K562 (cell line): Measurements from ENCODE around the gene GIGYF1. TPM values are rescaled to one million over a fixed set of nuclear protein-coding genes. Genes with fewer than 3 reads are reported as not detected.

Experiments
- ATAC-seq: fragments of 200-7000 bp; cut with Tn5 transposase; 3 replicates; pipeline ENCODE4 v1.9.1; 2020; ENCODE audit warnings: moderate library complexity
- BruUV-seq: library from RNA; stranded (reverse); fragments of 400-500 nt; replicated peaks from 2 replicates; lab custom pipeline; 2021; lab: Mats Ljungman, UMichigan
- CTCF ChIA-PET: fragments of 300-600 bp; formaldehyde crosslinking; extraction: SDS; loops from one replicate; lab custom pipeline; 2021; ENCODE audit warnings: low intra/inter-chr PET ratio; lab: Yijun Ruan, JAX
- POLR2A ChIA-PET: fragments of 300-600, 350-650 bp; sonication (Branson Sonifier 250); formaldehyde crosslinking; extraction: SDS; loops from one replicate; lab custom pipeline; 2021; ENCODE audit warnings: antibody characterized with exemption, inconsistent platforms; lab: Yijun Ruan, JAX
- DNase-seq, 4 experiments: peaks; one replicate each; pipeline versions ENCODE4 v3.0.0 to v3.0.0-alpha.2; 2011 to 2018; ENCODE audit warnings: low spot score in 3 of 4, mixed read lengths in 3 of 4; ENCODE audit errors: extremely low read depth in 1 of 4
- FAIRE-seq: peaks from 2 replicates; lab custom pipeline; 2011; peaks lifted over from hg19 to GRCh38; lab: Jason Lieb, UNC
- H2AFZ ChIP-seq: 2 replicates; pipeline ENCODE4 v1.6.0; 2011; ENCODE audit warnings: low read depth, low read length, control low read depth, inconsistent platforms
- H3K27ac ChIP-seq: fragments of 200-600 bp; 3 replicates; pipeline ENCODE4 v1.8.0; 2011; ENCODE audit warnings: low read depth, mild to moderate bottlenecking, control low read depth, inconsistent platforms, low read length, moderate library complexity, mixed read lengths; ENCODE audit errors: extremely low read depth
- H3K27me3 ChIP-seq, 2 experiments: fragments of 300-600 bp in 1 of 2; 2 replicates in 1 of 2; 3 replicates in 1 of 2; pipeline versions ENCODE4 v1.6.0 to v1.8.0; 2011; ENCODE audit warnings: inconsistent platforms in 2 of 2, low read length in 2 of 2, mild to moderate bottlenecking in 1 of 2, mixed read lengths in 1 of 2, moderate library complexity in 1 of 2; ENCODE audit not compliant: control insufficient read depth in 2 of 2, insufficient read depth in 2 of 2
- H3K36me3 ChIP-seq: fragments of 300-600 bp; 3 replicates; pipeline ENCODE4 v1.8.0; 2011; ENCODE audit warnings: mild to moderate bottlenecking, low read length, inconsistent platforms; ENCODE audit not compliant: control insufficient read depth, insufficient read depth
- H3K4me1 ChIP-seq, 2 experiments: fragments of 200-600 bp in 1 of 2; replicated peaks in 1 of 2; 2 replicates in 1 of 2; 3 replicates in 1 of 2; pipeline versions ENCODE4 v1.5.1 to v1.8.0; 2011; ENCODE audit warnings: inconsistent platforms in 2 of 2, low read length in 2 of 2, mild to moderate bottlenecking in 1 of 2, mixed read lengths in 1 of 2, moderate library complexity in 1 of 2; ENCODE audit not compliant: control insufficient read depth in 2 of 2, insufficient read depth in 2 of 2
- H3K4me2 ChIP-seq: 2 replicates; pipeline ENCODE4 v1.6.1; 2011; ENCODE audit warnings: low read length, control low read depth, inconsistent platforms, mixed read lengths; ENCODE audit not compliant: insufficient read depth
- H3K4me3 ChIP-seq: fragments of 200-600 bp; sonication (generic), shearing (Covaris generic); 2 replicates; pipeline ENCODE4 v1.5.1; 2016; ENCODE audit warnings: control low read depth, inconsistent platforms
- H3K79me2 ChIP-seq: fragments of 200-600 bp; 3 replicates; pipeline ENCODE4 v1.8.0; 2011; ENCODE audit warnings: low read length, inconsistent platforms; ENCODE audit not compliant: control insufficient read depth, insufficient read depth
- H3K9ac ChIP-seq, 2 experiments: 2 replicates each; pipeline versions ENCODE4 v1.6.0 to v1.6.1; 2011; ENCODE audit warnings: low read depth in 2 of 2, low read length in 2 of 2, control low read depth in 1 of 2, inconsistent platforms in 1 of 2, mild to moderate bottlenecking in 1 of 2, mixed read lengths in 1 of 2; ENCODE audit not compliant: insufficient read depth in 1 of 2
- H3K9me1 ChIP-seq: one replicate; pipeline ENCODE4 v1.6.0; 2011; ENCODE audit warnings: inconsistent platforms, mild to moderate bottlenecking, low read length, moderate library complexity; ENCODE audit not compliant: control insufficient read depth, insufficient read depth
- H3K9me3 ChIP-seq: replicated peaks from 2 replicates; pipeline ENCODE4 v1.5.1; 2011; ENCODE audit warnings: low read depth, low read length, inconsistent platforms; ENCODE audit not compliant: control insufficient read depth, insufficient read depth
- H4K20me1 ChIP-seq: replicated peaks from 2 replicates; pipeline ENCODE4 v1.6.1; 2011; ENCODE audit warnings: low read length, inconsistent platforms, mixed read lengths; ENCODE audit not compliant: control insufficient read depth, insufficient read depth
- MEIS2 ChIP-seq: fragments of 450-650 bp; IDR thresholded peaks from 2 replicates; pipeline ENCODE4 v1.6.1; 2014; ENCODE audit warnings: mild to moderate bottlenecking; ENCODE audit not compliant: partially characterized antibody
- PPARD ChIP-seq: fragments of 250-450 bp; sonication (Bioruptor Pico); IDR thresholded peaks from 2 replicates; pipeline ENCODE4 v1.8.0; 2022; ENCODE audit warnings: inconsistent platforms, mild to moderate bottlenecking, moderate library complexity
- SP1 ChIP-seq: sonication (generic); formaldehyde crosslinking; IDR thresholded peaks from 2 replicates; pipeline ENCODE4 v1.8.1; 2022; ENCODE audit warnings: mild to moderate bottlenecking, missing genetic modification reagents
- ZNF212 ChIP-seq: fragments of 450-650 bp; formaldehyde crosslinking; IDR thresholded peaks from 2 replicates; pipeline ENCODE4 v1.4.0; 2020; ENCODE audit warnings: mild to moderate bottlenecking
- ZNF384 ChIP-seq: IDR thresholded peaks from 2 replicates; pipeline ENCODE4 v1.6.1; 2012; ENCODE audit warnings: low read depth, low read length, improper control_type of control experiment
- WGBS: fragments of 100-300 bp; shearing (Covaris generic); methylation state at CpG from one replicate; pipeline ENCODE4 v1.1.6; 2016; ENCODE audit warnings: low coverage, mixed read lengths; ENCODE audit not compliant: insufficient coverage; ENCODE audit errors: missing lambda C conversion rate; 5-methylcytosine and 5-hydroxymethylcytosine counted together
- in situ Hi-C: fragments of 300-500 bp; cut with MboI; formaldehyde crosslinking; loops from 4 replicates; pipeline ENCODE4 v1.15.0; 2018; ENCODE audit warnings: inconsistent platforms, mixed read lengths
- intact Hi-C: fragments of 100-400 bp; cut with micrococcal nuclease; formaldehyde crosslinking; loops from 2 replicates; pipeline ENCODE4 v1.14.2; 2022
- polyA plus RNA-seq, 8 experiments: library from polyadenylated mRNA; depleted of rRNA in 4 of 8; stranded (reverse) in 5 of 8; unstranded in 3 of 8; fragments of >200 nt; fragmentation: Nextera tagmentation in 2 of 8; fragmentation: Illumina TruSeq in 1 of 8; extraction: Ambion mirVana in 2 of 8; extraction: Trizol in 1 of 8; gene quantifications; 2 replicates each; pipeline versions ENCODE4 v1.2.1 to v1.2.3, GENCODE V29; 2011 to 2014; ENCODE audit warnings: inconsistent platforms in 1 of 8, missing spikeins in 1 of 8
- total RNA-seq, 7 experiments: library from RNA; depleted of rRNA in 6 of 7; stranded (reverse); fragments of >200 nt in 6 of 7; fragmentation: Illumina TruSeq in 2 of 7; extraction: Trizol in 2 of 7; gene quantifications; 2 replicates each; pipeline versions ENCODE4 v1.2.1 to v1.2.3, GENCODE V29; 2011 to 2021; ENCODE audit warnings: low replicate concordance in 1 of 7
- TF ChIP-seq, protein P1 (sequence below): fragments of 250-450 bp; sonication (Bioruptor Pico); IDR thresholded peaks from 2 replicates; pipeline ENCODE4 v1.5.0; 2021; ENCODE audit warnings: mild to moderate bottlenecking, moderate library complexity
- TF ChIP-seq, protein P2 (sequence below): fragments of 250-450 bp; sonication (Bioruptor Pico); IDR thresholded peaks from 2 replicates; pipeline ENCODE4 v1.5.0; 2021
- TF ChIP-seq, protein P3 (sequence below): fragments of 450-650 bp; IDR thresholded peaks from 2 replicates; pipeline ENCODE4 v1.6.1; 2016; ENCODE audit warnings: antibody characterized with exemption
- TF ChIP-seq, protein P4 (sequence below): fragments of 250-450 bp; sonication (Bioruptor Pico); IDR thresholded peaks from 2 replicates; pipeline ENCODE4 v1.8.0; 2021; ENCODE audit warnings: moderate library complexity, mild to moderate bottlenecking, inconsistent platforms

Gene GIGYF1
- total and polyA plus RNA-seq, 9 of the 15 experiments (the other 6 are each of a cell fraction or from before 2014, with no cell fraction given) = 0.56 to 76.2 (median 16.8) TPM

DNA sequence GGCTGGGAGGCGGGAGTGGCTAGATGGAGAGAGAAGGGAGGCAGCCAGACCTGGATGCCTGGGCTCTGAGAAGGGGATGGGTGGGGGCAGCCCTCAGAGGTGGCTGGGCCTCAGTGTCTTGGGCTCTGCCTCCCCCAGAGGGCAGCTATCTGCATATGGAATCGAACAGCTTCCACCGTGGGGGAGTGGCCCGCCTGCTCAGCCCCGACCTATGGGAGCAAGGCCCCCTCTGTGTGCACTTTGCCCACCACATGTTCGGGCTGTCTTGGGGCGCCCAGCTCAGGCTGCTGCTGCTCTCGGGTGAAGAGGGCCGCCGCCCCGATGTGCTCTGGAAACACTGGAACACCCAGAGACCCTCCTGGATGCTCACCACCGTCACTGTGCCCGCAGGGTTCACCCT is 42.6 kb upstream of the GIGYF1 start (continued):
- TF ChIP-seq, protein P1, sequence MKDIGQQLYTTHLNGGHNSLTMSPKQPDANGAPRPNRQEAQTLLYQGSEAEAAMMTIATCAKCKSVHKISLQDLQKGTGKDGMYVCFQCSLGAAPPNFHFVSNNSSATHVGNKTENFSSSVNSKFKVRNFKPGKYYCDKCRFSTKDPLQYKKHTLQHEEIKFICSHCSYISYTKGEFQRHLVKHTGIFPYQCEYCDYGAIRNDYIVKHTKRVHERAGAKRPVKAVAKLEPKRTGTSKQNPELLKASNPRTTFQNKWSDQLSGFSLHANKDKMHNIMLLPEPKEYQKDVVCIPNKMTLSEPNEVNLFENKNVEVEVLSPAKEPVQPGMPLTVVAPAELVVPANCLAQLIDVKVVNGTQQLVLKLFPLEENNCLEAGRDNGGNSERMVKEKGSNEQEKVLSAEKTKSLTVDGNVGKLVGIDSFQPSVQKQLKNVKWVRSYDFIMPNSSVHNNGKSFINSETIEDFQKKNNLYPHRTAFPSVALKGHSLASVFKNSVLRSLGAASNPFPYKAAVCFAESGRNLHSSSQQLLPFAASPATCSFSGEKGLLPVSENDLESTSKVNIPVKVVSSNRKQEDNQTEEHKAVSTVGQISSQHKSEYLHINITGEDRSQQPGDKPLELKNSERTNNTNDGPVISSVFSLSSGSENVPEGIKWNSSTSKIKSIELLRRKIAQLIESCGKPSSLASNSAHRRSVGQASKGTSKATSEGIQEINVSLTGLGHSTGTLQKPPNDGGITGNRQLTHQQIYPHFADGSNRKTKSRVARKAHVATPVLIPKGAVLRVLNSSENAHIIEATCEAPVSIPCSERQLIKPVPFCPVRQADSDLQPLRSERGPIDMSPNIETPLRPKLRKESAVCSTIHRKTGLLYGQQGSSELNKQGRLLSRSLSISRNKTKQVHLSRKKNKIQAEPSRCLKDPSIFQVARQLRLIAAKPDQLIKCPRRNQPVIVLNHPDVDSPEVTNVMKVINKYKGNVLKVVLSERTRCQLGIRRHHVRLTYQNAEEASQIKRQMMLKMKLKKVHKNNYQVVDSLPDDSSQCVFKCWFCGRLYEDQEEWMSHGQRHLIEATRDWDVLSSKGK = no peak

DNA sequence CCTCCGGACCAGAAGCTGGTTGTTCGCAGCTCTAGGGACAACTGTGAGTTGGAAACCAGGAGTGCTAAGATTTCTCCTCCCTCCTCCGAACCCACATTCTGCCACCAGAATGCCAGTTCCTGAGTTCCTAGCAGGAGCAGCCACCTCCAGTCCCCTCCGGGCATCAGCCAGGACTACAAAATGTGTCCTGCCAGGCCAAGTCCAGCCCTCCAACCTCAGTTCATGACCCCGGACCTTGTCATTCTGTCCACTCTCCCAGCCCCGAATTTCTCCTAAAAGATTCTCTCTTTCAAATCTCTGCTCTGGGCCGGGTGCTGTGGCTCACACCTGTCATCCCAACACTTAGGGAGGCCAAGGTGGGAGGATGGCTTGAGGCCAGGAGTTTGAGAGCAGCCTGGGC is 41.7 kb upstream of the GIGYF1 start:
- BruUV-seq = no TSS peak
- Histone ChIP-seq H2AFZ (no peak overlapping the region), H3K27ac (no peak overlapping the region), H3K9ac (no peak overlapping the region), H3K9me3 (no peaks in the 10 kb centered on the region), H3K9me1 (no peaks in the 10 kb centered on the region), H3K4me1 (peaks cover 0 to 6% of the 10 kb centered on the region in 2 experiments; a peak in 2 of 5 replicates), H3K36me3 (no peaks in the 10 kb centered on the region), H3K79me2 (no peaks in the 10 kb centered on the region), H3K27me3 (peaks cover 2 to 21% of the 10 kb centered on the region in 2 experiments; a peak in 3 of 5 replicates), H4K20me1 (no peaks in the 10 kb centered on the region), H3K4me3 (no peak overlapping the region)
- ATAC-seq = no peak
- ChIA-PET POLR2A (no interaction called here), CTCF (no interaction called here)
- intact Hi-C loops = no loop called here
- no peak for FAIRE-seq
- WGBS = 15% methylated on average over 6 of the region's 7 CpGs
- in situ Hi-C loops = no loop called here
- DNase-seq = no peak
- no peak for TF ChIP-seq MEIS2
- no peak for TF ChIP-seq PPARD (CRISPR knock-in tag)
- TF ChIP-seq, protein P2, sequence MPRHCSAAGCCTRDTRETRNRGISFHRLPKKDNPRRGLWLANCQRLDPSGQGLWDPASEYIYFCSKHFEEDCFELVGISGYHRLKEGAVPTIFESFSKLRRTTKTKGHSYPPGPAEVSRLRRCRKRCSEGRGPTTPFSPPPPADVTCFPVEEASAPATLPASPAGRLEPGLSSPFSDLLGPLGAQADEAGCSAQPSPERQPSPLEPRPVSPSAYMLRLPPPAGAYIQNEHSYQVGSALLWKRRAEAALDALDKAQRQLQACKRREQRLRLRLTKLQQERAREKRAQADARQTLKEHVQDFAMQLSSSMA = no peak
- no peak for TF ChIP-seq ZNF384
- no peak for TF ChIP-seq ZNF212 (CRISPR knock-in tag)
- TF ChIP-seq, protein P3, sequence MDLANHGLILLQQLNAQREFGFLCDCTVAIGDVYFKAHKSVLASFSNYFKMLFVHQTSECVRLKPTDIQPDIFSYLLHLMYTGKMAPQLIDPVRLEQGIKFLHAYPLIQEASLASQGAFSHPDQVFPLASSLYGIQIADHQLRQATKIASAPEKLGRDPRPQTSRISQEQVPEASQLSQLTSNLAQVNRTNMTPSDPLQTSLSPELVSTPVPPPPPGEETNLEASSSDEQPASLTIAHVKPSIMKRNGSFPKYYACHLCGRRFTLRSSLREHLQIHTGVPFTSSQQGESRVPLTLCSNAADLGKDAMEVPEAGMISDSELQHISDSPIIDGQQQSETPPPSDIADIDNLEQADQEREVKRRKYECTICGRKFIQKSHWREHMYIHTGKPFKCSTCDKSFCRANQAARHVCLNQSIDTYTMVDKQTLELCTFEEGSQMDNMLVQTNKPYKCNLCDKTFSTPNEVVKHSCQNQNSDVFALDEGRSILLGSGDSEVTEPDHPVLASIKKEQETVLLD = no peak
- TF ChIP-seq, protein P4, sequence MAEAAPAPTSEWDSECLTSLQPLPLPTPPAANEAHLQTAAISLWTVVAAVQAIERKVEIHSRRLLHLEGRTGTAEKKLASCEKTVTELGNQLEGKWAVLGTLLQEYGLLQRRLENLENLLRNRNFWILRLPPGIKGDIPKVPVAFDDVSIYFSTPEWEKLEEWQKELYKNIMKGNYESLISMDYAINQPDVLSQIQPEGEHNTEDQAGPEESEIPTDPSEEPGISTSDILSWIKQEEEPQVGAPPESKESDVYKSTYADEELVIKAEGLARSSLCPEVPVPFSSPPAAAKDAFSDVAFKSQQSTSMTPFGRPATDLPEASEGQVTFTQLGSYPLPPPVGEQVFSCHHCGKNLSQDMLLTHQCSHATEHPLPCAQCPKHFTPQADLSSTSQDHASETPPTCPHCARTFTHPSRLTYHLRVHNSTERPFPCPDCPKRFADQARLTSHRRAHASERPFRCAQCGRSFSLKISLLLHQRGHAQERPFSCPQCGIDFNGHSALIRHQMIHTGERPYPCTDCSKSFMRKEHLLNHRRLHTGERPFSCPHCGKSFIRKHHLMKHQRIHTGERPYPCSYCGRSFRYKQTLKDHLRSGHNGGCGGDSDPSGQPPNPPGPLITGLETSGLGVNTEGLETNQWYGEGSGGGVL = no peak
- TF ChIP-seq SP1 (CRISPR knock-in tag) = no peak
- TF ChIP-seq, all 486 proteins: peak for 0
- no peak overlapping the region for H3K4me2 ChIP-seq
